Mammary epithelial cell (primary cell): ENCODE measurements around the gene AHDC1.

Source experiments
- EZH2 ChIP-seq: IDR thresholded peaks from 2 replicates; pipeline ENCODE4 v1.6.1; 2012; ENCODE audit warnings: low read length, inconsistent platforms, borderline replicate concordance
- TF ChIP-seq, protein P1 (sequence below), 2 donors: IDR thresholded peaks in 1 of 2; conservative IDR thresholded peaks in 1 of 2; 2 replicates each; pipeline ENCODE4 v1.5.1; 2011 to 2012; ENCODE audit warnings: inconsistent platforms in 2 of 2, low read length in 2 of 2, mild to moderate bottlenecking in 2 of 2, control low read depth in 1 of 2, low read depth in 1 of 2; ENCODE audit not compliant: insufficient read depth in 1 of 2; ENCODE audit errors: extremely low read depth in 1 of 2

DNA sequence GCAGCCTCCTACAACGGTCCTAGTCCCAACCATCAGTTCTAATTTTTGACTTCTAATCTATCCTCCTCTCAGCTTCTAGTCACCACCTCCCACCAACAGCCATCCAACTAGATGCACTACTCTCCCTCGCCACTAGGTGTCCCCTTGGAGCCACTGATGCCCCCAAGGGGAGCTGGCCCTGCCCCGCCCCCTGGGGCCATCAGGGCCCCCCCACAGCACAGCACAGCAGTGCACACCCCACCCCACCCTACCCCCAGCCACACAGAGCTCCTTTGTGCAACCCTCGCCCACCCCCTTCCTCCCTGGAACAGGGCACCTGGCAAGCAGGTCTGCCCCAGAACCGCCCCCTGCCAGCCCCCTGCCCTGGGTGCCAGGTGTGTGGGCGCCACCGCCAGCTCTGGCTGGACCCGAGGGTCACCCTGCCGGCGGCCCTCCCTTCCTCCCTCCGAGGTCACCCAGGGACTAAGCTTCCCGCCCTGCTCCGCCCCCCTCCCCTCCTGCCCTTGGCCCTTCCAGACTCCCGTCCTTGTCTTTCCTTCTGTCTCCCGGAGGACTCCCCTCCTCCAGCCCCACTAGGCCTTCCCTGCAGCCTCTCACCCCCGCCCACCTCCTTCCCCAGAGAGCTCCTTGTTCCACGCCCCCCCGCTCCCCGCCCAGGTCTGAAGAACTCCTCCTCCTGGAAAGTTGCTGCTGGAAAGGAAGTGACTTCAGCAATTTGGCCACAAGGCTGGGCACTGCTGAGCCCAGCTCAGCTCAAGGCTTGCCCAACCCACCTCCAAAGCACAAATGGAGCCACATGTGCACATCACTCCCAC is 47.0 kb downstream of the AHDC1 start:
- TF ChIP-seq, protein P1, sequence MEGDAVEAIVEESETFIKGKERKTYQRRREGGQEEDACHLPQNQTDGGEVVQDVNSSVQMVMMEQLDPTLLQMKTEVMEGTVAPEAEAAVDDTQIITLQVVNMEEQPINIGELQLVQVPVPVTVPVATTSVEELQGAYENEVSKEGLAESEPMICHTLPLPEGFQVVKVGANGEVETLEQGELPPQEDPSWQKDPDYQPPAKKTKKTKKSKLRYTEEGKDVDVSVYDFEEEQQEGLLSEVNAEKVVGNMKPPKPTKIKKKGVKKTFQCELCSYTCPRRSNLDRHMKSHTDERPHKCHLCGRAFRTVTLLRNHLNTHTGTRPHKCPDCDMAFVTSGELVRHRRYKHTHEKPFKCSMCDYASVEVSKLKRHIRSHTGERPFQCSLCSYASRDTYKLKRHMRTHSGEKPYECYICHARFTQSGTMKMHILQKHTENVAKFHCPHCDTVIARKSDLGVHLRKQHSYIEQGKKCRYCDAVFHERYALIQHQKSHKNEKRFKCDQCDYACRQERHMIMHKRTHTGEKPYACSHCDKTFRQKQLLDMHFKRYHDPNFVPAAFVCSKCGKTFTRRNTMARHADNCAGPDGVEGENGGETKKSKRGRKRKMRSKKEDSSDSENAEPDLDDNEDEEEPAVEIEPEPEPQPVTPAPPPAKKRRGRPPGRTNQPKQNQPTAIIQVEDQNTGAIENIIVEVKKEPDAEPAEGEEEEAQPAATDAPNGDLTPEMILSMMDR (conservative IDR thresholded peaks at IDR 0.05 in 1 of 2, IDR thresholded peaks at IDR 0.05 in 1 of 2; ENCODE audit: extremely low read depth in 1 of 2, insufficient read depth in 1 of 2, low read depth in 1 of 2, low read length in 2 of 2): peak; percentile 67 to 89
- no peak for TF ChIP-seq EZH2
